Endodermal cell (in vitro differentiated cells): ENCODE data around the gene EVA1C. TPM values are rescaled to one million over a fixed set of nuclear protein-coding genes. Genes with fewer than 3 reads are reported as not detected.
"Not testable (repeated sequence)": the region's sequence is repeated elsewhere in the genome, so short reads cannot be mapped to it uniquely, and the experiment has no call there.

Experiments
- DNase-seq: peaks from one replicate; pipeline ENCODE4 v3.0.0-alpha.2; 2017
- H3K27ac ChIP-seq: 2 replicates; pipeline ENCODE4 v1.5.1; 2013; ENCODE audit warnings: mild to moderate bottlenecking, low read depth, low read length, moderate library complexity
- H3K27me3 ChIP-seq: 2 replicates; pipeline ENCODE4 v1.6.1; 2013; ENCODE audit warnings: mild to moderate bottlenecking, low read length, moderate library complexity; ENCODE audit not compliant: insufficient read depth, control insufficient read depth, poor library complexity, severe bottlenecking
- H3K36me3 ChIP-seq: 2 replicates; pipeline ENCODE4 v1.7.0; 2013; ENCODE audit warnings: mild to moderate bottlenecking, low read length, moderate library complexity; ENCODE audit not compliant: control insufficient read depth, insufficient read depth
- H3K4me1 ChIP-seq: one replicate; pipeline ENCODE4 v1.7.0; 2013; ENCODE audit warnings: low read length; ENCODE audit not compliant: control insufficient read depth, insufficient read depth
- H3K4me3 ChIP-seq: 2 replicates; pipeline ENCODE4 v1.5.1; 2013; ENCODE audit warnings: mild to moderate bottlenecking, low read length, moderate library complexity
- H3K9ac ChIP-seq: 2 replicates; pipeline ENCODE4 v1.6.1; 2013; ENCODE audit warnings: mild to moderate bottlenecking, low read length, moderate library complexity; ENCODE audit not compliant: poor library complexity, severe bottlenecking; ENCODE audit errors: extremely low read depth
- H3K9me3 ChIP-seq: 2 replicates; pipeline ENCODE4 v1.6.1; 2013; ENCODE audit warnings: mild to moderate bottlenecking, low read length, moderate library complexity; ENCODE audit not compliant: control insufficient read depth
- H3K27ac Mint-ChIP-seq: 2 replicates; pipeline ENCODE4 v1.8.0; 2020; ENCODE audit warnings: mixed read lengths
- H3K27me3 Mint-ChIP-seq: 2 replicates; pipeline ENCODE4 v1.8.0; 2021; ENCODE audit warnings: mild to moderate bottlenecking, mixed read lengths; ENCODE audit not compliant: insufficient read depth
- H3K36me3 Mint-ChIP-seq: 2 replicates; pipeline ENCODE4 v1.8.0; 2020; ENCODE audit warnings: low read depth, mixed read lengths
- H3K4me1 Mint-ChIP-seq: 2 replicates; pipeline ENCODE4 v1.8.0; 2020; ENCODE audit warnings: mixed read lengths
- H3K4me3 Mint-ChIP-seq: 2 replicates; pipeline ENCODE4 v1.8.0; 2020; ENCODE audit warnings: mild to moderate bottlenecking, moderate library complexity, mixed read lengths
- H3K9me3 Mint-ChIP-seq: 2 replicates; pipeline ENCODE4 v1.8.0; 2020; ENCODE audit warnings: mild to moderate bottlenecking, mixed read lengths
- WGBS, 2 experiments: methylation state at CpG; one replicate each; pipeline versions ENCODE4 v1.1.5 to v1.1.7; 2013; ENCODE audit warnings: missing lambda C conversion rate in 2 of 2, mixed read lengths in 1 of 2; ENCODE audit not compliant: insufficient coverage in 1 of 2, insufficient read length in 1 of 2; 5-methylcytosine and 5-hydroxymethylcytosine counted together
- total RNA-seq, 2 donors: library from RNA; stranded (reverse); fragmentation: NEBNext Ultra II Directional in 1 of 2; extraction: Animal tissue kit (Norgen Biotek cat#: 25700) in 1 of 2; gene quantifications; 2 replicates in 1 of 2; 3 replicates in 1 of 2; pipeline ENCODE4 v1.2.1, GENCODE V29; 2021
- TF ChIP-seq, protein P1 (sequence below): fragments of 200-600 bp; sonication (generic); conservative IDR thresholded peaks from 2 replicates; pipeline ENCODE4 v1.5.0; 2021; ENCODE audit warnings: antibody characterized with exemption, mild to moderate bottlenecking

EVA1C gene
- total RNA-seq, 2 donors from 2014 or later: 0.68 TPM; not detected in 1

DNA sequence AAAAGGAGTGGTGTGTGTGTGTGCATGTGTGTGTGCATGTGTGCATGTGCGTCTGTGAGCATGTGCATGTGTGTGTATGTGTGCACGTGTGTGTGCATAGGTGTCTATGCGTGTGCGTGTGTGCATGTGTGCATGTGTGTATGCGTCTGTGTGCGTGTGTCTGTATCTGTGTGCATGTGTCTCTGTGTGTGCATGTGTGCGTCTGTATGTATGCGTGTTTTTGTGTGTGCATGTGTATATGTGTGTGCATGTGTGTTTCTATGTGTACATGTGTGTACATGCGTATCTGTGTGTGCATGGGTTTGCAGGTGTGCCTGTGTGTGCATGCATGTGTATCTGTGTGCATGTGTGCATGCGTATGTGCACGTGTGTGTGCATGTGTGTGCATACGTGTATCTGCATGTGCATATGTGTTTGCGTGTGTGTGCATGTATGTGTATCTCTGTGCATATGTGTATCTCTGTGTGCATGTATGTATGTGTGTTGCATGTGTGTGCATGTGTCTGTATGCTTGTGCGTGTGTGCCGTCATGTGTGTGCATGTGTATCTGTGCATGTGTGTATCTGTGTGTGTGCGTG is 94.9 kb downstream of the EVA1C start:
- 84 to 87% methylated on average over 10 to 16 of the region's 16 CpGs for WGBS, 2 experiments
- TF ChIP-seq, protein P1, sequence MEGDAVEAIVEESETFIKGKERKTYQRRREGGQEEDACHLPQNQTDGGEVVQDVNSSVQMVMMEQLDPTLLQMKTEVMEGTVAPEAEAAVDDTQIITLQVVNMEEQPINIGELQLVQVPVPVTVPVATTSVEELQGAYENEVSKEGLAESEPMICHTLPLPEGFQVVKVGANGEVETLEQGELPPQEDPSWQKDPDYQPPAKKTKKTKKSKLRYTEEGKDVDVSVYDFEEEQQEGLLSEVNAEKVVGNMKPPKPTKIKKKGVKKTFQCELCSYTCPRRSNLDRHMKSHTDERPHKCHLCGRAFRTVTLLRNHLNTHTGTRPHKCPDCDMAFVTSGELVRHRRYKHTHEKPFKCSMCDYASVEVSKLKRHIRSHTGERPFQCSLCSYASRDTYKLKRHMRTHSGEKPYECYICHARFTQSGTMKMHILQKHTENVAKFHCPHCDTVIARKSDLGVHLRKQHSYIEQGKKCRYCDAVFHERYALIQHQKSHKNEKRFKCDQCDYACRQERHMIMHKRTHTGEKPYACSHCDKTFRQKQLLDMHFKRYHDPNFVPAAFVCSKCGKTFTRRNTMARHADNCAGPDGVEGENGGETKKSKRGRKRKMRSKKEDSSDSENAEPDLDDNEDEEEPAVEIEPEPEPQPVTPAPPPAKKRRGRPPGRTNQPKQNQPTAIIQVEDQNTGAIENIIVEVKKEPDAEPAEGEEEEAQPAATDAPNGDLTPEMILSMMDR: no peak
- H3K27ac Mint-ChIP-seq: no peak overlapping the region

DNA sequence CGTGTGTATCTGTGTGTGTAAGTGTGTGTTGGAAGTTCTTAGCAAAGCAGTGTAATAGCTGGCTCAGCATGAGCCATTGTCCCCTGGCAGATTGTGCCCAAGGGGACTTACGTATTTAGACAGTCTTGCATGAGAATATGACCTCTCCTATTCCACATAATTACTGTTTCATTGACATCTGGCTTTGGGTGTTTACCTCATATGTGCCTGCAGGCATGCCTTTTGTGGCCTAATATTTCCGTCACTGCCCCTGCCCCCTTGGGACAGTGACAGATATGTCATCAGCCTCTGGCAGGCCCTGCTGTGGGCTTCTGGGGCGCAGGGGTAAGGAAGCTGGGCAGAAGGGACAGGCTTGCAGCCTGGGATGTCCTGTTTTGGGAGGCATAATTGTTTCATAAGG is 95.5 kb downstream of the EVA1C start:
- peak overlapping the region; percentile 84 for H3K27ac ChIP-seq
- H3K4me1 ChIP-seq, H3K9ac ChIP-seq, H3K4me3 ChIP-seq, H3K27me3 ChIP-seq, H3K4me1 Mint-ChIP-seq, H3K27me3 Mint-ChIP-seq, H3K27ac Mint-ChIP-seq, H3K36me3 ChIP-seq, H3K9me3 ChIP-seq, DNase-seq, H3K9me3 Mint-ChIP-seq, H3K4me3 Mint-ChIP-seq, H3K36me3 Mint-ChIP-seq: not testable (repeated sequence)
- 80 to 84% methylated on average over 1 to 4 of the region's 4 CpGs for WGBS, 2 experiments

More for the DNA sequence above, 94.9 kb downstream of the EVA1C start:
- H3K4me1 ChIP-seq: no peaks in the 10 kb centered on the region
- H3K27ac ChIP-seq: peak overlapping the region; percentile 7
- H3K4me3 Mint-ChIP-seq: no peak overlapping the region
- H3K9ac ChIP-seq: no peak overlapping the region
- H3K27me3 Mint-ChIP-seq: no peaks in the 10 kb centered on the region
- DNase-seq: no peak
- no peaks in the 10 kb centered on the region for H3K9me3 Mint-ChIP-seq
- H3K4me3 ChIP-seq: no peak overlapping the region
- no peaks in the 10 kb centered on the region for H3K27me3 ChIP-seq
- H3K4me1 Mint-ChIP-seq: no peaks in the 10 kb centered on the region
- no peaks in the 10 kb centered on the region for H3K36me3 Mint-ChIP-seq
- H3K36me3 ChIP-seq: no peaks in the 10 kb centered on the region
- H3K9me3 ChIP-seq: no peaks in the 10 kb centered on the region

DNA sequence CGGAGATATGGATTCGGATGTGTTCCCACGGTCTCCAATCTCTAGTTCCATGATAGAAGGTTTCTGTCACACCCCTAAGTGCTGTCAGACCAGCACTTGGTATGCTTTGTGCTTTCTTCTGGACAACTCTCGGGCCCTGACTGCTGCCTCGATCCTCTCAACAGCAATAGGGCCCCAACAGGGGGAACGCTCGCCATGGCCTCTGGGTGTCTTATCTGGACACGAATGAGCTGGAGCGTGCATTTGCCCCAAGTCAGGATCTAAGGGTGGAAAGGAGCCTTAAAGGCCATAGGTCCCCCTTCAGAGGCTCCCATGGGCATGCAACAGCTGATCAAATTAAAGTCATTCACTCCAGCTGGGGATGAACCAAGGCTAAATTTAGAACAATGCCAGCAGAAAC is 96.1 kb downstream of the EVA1C start:
- WGBS, 2 experiments: 90 to 95% methylated on average over 5 to 9 of the region's 9 CpGs
- Mint-ChIP-seq H3K27me3 (no peaks in the 10 kb centered on the region), H3K27ac (no peak overlapping the region), H3K4me1 (no peaks in the 10 kb centered on the region), H3K4me3 (no peak overlapping the region), H3K9me3 (no peaks in the 10 kb centered on the region), H3K36me3 (no peaks in the 10 kb centered on the region)
- H3K4me3 ChIP-seq: no peak overlapping the region
- DNase-seq: no peak
- no peaks in the 10 kb centered on the region for H3K36me3 ChIP-seq
- H3K9me3 ChIP-seq: no peaks in the 10 kb centered on the region
- H3K27me3 ChIP-seq: no peaks in the 10 kb centered on the region
- H3K27ac ChIP-seq: peak overlapping the region; percentile 84
- no peak overlapping the region for H3K9ac ChIP-seq
- TF ChIP-seq, protein P1: no peak
- no peaks in the 10 kb centered on the region for H3K4me1 ChIP-seq

DNA sequence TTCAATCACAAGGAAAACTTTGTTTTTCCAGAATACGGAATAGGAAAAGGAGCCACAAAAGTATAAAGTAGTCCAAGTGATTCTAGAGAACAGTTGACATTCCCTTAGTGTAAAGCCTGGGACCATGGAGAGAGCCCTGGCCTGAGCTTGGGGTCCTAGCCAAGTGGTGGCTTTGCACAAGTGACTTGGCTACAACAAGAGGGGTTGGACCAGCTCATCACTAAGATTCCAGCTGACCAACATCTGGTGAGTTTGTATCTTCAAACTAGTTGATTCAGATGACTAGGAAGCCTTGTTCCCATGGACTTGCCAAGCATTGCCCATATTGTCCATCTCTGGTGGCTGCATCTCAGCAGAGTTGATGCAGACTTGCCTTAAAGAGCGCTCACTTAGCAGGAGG is 96.5 kb downstream of the EVA1C start:
- WGBS, 2 experiments: 86% methylated on average over 2 of the region's 2 CpGs; no CpG with 5 or more reads in 1 of the 2 experiments
- not testable (repeated sequence) for H3K27ac ChIP-seq

More for the DNA sequence above, 96.5 kb downstream of the EVA1C start:
- not testable (repeated sequence) for H3K27ac Mint-ChIP-seq, H3K27me3 ChIP-seq, H3K36me3 ChIP-seq, DNase-seq, H3K4me1 Mint-ChIP-seq, H3K9ac ChIP-seq, H3K4me3 Mint-ChIP-seq, H3K4me3 ChIP-seq, H3K36me3 Mint-ChIP-seq, H3K9me3 Mint-ChIP-seq, H3K27me3 Mint-ChIP-seq, H3K9me3 ChIP-seq, H3K4me1 ChIP-seq
